HCT116 (cell line): ENCODE results near the gene IFITM2. TPM values are rescaled to one million over a fixed set of nuclear protein-coding genes. Genes with fewer than 3 reads are reported as not detected.

Source experiments
- ATAC-seq: fragments of 200-7000 bp; cut with Tn5 transposase; 2 replicates; pipeline ENCODE4 v1.9.1; 2020; ENCODE audit warnings: mild to moderate bottlenecking, moderate library complexity
- BruUV-seq: library from RNA; stranded (reverse); fragments of 400-500 nt; replicated peaks from 2 replicates; lab custom pipeline; 2021; lab: Mats Ljungman, UMichigan
- CTCF ChIA-PET: fragments of 300-600 bp; sonication (Branson Sonifier 250); formaldehyde crosslinking; loops from one replicate; lab custom pipeline; 2021; ENCODE audit warnings: antibody characterized with exemption; lab: Charles Lee
- POLR2A ChIA-PET: fragments of 300-600, 350-600 bp; sonication (Branson Sonifier 250); formaldehyde crosslinking; loops from one replicate; lab custom pipeline; 2021; ENCODE audit warnings: antibody characterized with exemption; lab: Charles Lee
- RAD21 ChIA-PET, 2 experiments: fragments of 300-600 bp; sonication (Branson Sonifier 250); formaldehyde crosslinking; loops; one replicate each; lab custom pipeline; 2023; ENCODE audit warnings: low total read pairs in 2 of 2; ENCODE audit not compliant: uncharacterized antibody in 2 of 2, unreplicated experiment in 2 of 2, low non-redundant PET in 1 of 2; lab: Charles Lee
- DNase-seq: peaks from one replicate; pipeline ENCODE4 v3.0.0-alpha.2; 2010; ENCODE audit warnings: low read depth, low spot score
- H2AFZ ChIP-seq: fragments of 200-600 bp; shearing (Covaris generic), sonication (generic); 2 replicates; pipeline ENCODE4 v1.6.1; 2017; ENCODE audit warnings: low read depth, mixed run types, mixed read lengths, antibody characterized with exemption, low read length; ENCODE audit not compliant: poor library complexity, severe bottlenecking
- H3K27ac ChIP-seq: 2 replicates; pipeline ENCODE4 v1.5.1; 2012; ENCODE audit warnings: low read depth, low read length
- H3K27me3 ChIP-seq: fragments of 200-600 bp; sonication (generic); 2 replicates; pipeline ENCODE4 v1.6.1; 2016; ENCODE audit warnings: mixed run types, low read length, mixed read lengths; ENCODE audit not compliant: insufficient read depth
- H3K36me3 ChIP-seq, 2 experiments: fragments of 200-500 bp in 1 of 2; fragments of 200-600 bp in 1 of 2; sonication (Bioruptor generic) in 1 of 2; sonication (generic) in 1 of 2; 2 replicates each; pipeline versions ENCODE4 v1.5.1 to v1.6.1; 2014 to 2016; ENCODE audit warnings: low read length in 2 of 2, inconsistent platforms in 1 of 2, mixed read lengths in 1 of 2, mixed run types in 1 of 2; ENCODE audit not compliant: insufficient read depth in 2 of 2, control insufficient read depth in 1 of 2
- H3K4me1 ChIP-seq, 2 experiments: fragments of 200-600 bp in 1 of 2; sonication (generic) in 1 of 2; 2 replicates each; pipeline versions ENCODE4 v1.5.1 to v1.6.1; 2012 to 2017; ENCODE audit warnings: low read length in 2 of 2, inconsistent platforms in 1 of 2, mild to moderate bottlenecking in 1 of 2, mixed read lengths in 1 of 2, mixed run types in 1 of 2, moderate library complexity in 1 of 2; ENCODE audit not compliant: insufficient read depth in 2 of 2, control insufficient read depth in 1 of 2
- H3K4me2 ChIP-seq: fragments of 200-600 bp; sonication (generic); 2 replicates; pipeline ENCODE4 v1.6.1; 2017; ENCODE audit warnings: mixed run types, low read length, mixed read lengths
- H3K4me3 ChIP-seq, 2 experiments: fragments of 200-600 bp in 1 of 2; sonication (generic) in 1 of 2; replicated peaks in 1 of 2; 2 replicates each; pipeline ENCODE4 v1.5.1; 2011 to 2016; ENCODE audit warnings: low read length in 2 of 2, control low read depth in 1 of 2, low read depth in 1 of 2, mild to moderate bottlenecking in 1 of 2, mixed read lengths in 1 of 2, mixed run types in 1 of 2
- H3K79me2 ChIP-seq: fragments of 200-600 bp; sonication (generic); 2 replicates; pipeline ENCODE4 v1.6.1; 2017; ENCODE audit warnings: mild to moderate bottlenecking, mixed run types, low read length, moderate library complexity, mixed read lengths; ENCODE audit not compliant: insufficient read depth
- H3K9ac ChIP-seq: fragments of 200-600 bp; sonication (generic); 2 replicates; pipeline ENCODE4 v1.6.1; 2016; ENCODE audit warnings: low read length, mixed read lengths
- H3K9me2 ChIP-seq: fragments of 200-600 bp; sonication (generic), shearing (Covaris generic); 2 replicates; pipeline ENCODE4 v1.6.1; 2017; ENCODE audit warnings: mixed run types, mild to moderate bottlenecking, moderate library complexity; ENCODE audit not compliant: insufficient read depth
- H3K9me3 ChIP-seq, 2 experiments: fragments of 200-500 bp in 1 of 2; fragments of 200-600 bp in 1 of 2; sonication (Bioruptor generic) in 1 of 2; sonication (generic) in 1 of 2; 2 replicates each; pipeline ENCODE4 v1.6.1; 2014 to 2017; ENCODE audit warnings: low read length in 2 of 2, mixed read lengths in 2 of 2, inconsistent platforms in 1 of 2, low read depth in 1 of 2, mild to moderate bottlenecking in 1 of 2, mixed run types in 1 of 2, moderate library complexity in 1 of 2; ENCODE audit not compliant: control insufficient read depth in 1 of 2, insufficient read depth in 1 of 2
- H4K20me1 ChIP-seq: fragments of 200-600 bp; sonication (generic), shearing (Covaris generic); 2 replicates; pipeline ENCODE4 v1.6.1; 2017; ENCODE audit warnings: mixed run types, mild to moderate bottlenecking, moderate library complexity; ENCODE audit not compliant: insufficient read depth
- CEBPB ChIP-seq: IDR thresholded peaks from 2 replicates; pipeline ENCODE4 v1.6.1; 2012; ENCODE audit warnings: low read depth
- EGR1 ChIP-seq: IDR thresholded peaks from 2 replicates; pipeline ENCODE4 v1.6.1; 2012; ENCODE audit warnings: low read depth
- EZH2 ChIP-seq: fragments of 200-600 bp; sonication (generic); IDR thresholded peaks from 2 replicates; pipeline ENCODE4 v1.6.1; 2017; ENCODE audit warnings: antibody characterized with exemption, mixed run types
- FOSL1 ChIP-seq: IDR thresholded peaks from 2 replicates; pipeline ENCODE4 v1.6.1; 2012; ENCODE audit warnings: low read depth
- JUND ChIP-seq: IDR thresholded peaks from 2 replicates; pipeline ENCODE4 v1.6.1; 2012
- RAD21 ChIP-seq: IDR thresholded peaks from 2 replicates; pipeline ENCODE4 v1.6.1; 2012; ENCODE audit warnings: low read depth, mild to moderate bottlenecking
- SP1 ChIP-seq: IDR thresholded peaks from 2 replicates; pipeline ENCODE4 v1.6.1; 2012; ENCODE audit warnings: low read depth
- SRF ChIP-seq: IDR thresholded peaks from 2 replicates; pipeline ENCODE4 v1.6.1; 2012; ENCODE audit warnings: low read depth
- YY1 ChIP-seq: IDR thresholded peaks from 2 replicates; pipeline ENCODE4 v1.6.1; 2011; ENCODE audit warnings: low read length, low read depth, moderate library complexity, mild to moderate bottlenecking; ENCODE audit not compliant: insufficient replicate concordance; ENCODE audit errors: extremely low read depth
- intact Hi-C: fragments of 100-400 bp; cut with micrococcal nuclease; formaldehyde crosslinking; loops from 2 replicates; pipeline ENCODE4 v1.10.0; 2022
- total RNA-seq: library from RNA; stranded (reverse); gene quantifications from one replicate; pipeline ENCODE4 v1.2.1, GENCODE V29; 2021; ENCODE audit not compliant: unreplicated experiment
- TF ChIP-seq, protein P1 (sequence below): IDR thresholded peaks from 2 replicates; pipeline ENCODE4 v1.6.1; 2012
- TF ChIP-seq, protein P2 (sequence below): IDR thresholded peaks from 2 replicates; pipeline ENCODE4 v1.6.1; 2012

IFITM2 gene
- total RNA-seq, 1 experiment from 2014 or later: 106 TPM

DNA sequence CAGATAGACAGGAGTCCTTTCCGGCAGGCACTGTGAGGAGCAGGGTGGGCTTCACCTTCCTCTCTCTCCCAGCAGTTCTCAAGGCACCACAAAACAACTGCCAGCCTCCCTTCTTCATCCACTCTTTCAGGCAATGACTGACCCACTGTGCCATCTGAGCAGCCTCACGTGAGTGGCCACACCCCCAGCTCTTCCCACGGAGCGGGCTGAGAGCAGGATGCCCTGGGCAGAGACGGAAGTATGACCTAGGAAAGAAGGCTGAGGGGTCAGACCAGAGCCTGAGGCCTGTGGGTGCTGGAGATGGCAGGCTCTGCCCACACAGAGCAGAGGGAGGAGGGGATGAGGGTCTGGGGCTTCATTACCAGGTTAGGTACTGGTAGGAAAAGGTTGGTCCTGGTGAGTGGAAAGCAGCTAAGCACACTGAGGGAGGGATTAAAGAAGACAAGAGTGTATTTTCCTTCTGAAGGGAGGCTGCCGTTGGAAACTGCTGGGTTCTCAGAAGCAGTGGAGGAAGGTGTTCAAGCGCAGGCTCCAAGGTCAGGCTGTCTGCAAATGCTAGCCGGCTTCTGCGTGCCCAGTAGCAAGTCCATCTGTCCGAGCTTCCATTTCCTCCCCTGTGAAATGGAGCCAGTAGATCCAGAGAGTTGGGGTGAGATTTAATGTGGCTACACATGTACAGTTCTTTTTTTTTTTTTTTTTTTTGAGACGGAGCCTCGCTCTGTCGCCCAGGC, 24.8 kb upstream of the IFITM2 start:
- no peaks in the 10 kb centered on the region for H3K9me2 ChIP-seq
- H3K4me3 ChIP-seq: no peak overlapping the region
- H3K36me3 ChIP-seq: no peaks in the 10 kb centered on the region
- TF ChIP-seq CEBPB: no peak
- TF ChIP-seq, protein P1, sequence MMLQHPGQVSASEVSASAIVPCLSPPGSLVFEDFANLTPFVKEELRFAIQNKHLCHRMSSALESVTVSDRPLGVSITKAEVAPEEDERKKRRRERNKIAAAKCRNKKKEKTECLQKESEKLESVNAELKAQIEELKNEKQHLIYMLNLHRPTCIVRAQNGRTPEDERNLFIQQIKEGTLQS: no peak
- TF ChIP-seq SP1: no peak
- no TSS peak for BruUV-seq
- H3K4me2 ChIP-seq: no peak overlapping the region
- H3K4me1 ChIP-seq: peaks cover 7 to 13% of the 10 kb centered on the region in 2 experiments
- ChIA-PET POLR2A (no interaction called here), CTCF (interaction anchor here (0.7 to 0.8 kb wide), 2 partner anchors 32 to 35 kb away, joined by 3 read pairs; no protein-coding TSS in a partner anchor), RAD21 (no interaction called here)
- DNase-seq (no peak), ATAC-seq (no peak)
- no peaks in the 10 kb centered on the region for H3K27me3 ChIP-seq
- H3K9ac ChIP-seq: no peak overlapping the region
- no peaks in the 10 kb centered on the region for H4K20me1 ChIP-seq
- intact Hi-C loops: no loop called here
- H3K27ac ChIP-seq: no peak overlapping the region
- H3K79me2 ChIP-seq: no peaks in the 10 kb centered on the region
- no peaks in the 10 kb centered on the region for H3K9me3 ChIP-seq
- H2AFZ ChIP-seq: no peak overlapping the region

DNA sequence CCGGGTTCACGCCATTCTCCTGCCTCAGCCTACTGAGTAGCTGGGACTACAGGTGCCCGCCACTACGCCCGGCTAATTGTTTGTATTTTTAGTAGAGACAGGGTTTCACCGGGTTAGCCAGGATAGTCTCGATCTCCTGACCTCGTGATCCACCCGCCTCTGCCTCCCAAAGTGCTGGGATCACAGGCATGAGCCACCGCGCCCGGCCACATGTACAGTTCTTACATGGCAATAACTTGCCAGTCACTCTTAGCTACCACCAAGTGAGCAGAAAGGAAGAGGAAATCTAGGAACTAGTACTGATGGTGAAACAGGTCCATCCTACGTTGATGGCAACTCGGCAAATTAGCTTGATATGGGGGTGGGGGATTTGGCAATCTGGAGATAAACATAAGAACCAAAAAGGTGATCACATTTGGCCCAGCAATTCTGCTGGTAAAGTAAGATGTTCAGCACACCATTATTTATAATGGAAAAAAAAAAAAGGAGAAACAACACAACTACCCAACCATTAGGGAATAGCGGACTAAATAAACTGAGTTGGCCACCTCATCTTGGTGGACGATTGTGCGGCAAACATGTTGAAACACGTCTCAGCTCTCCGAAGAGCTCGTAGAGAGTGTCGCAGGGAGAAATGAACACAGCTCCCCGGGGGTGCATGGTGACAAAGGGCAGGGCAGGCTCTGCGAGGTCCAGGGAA, 24.1 kb upstream of the IFITM2 start:
- ATAC-seq: no peak
- H2AFZ ChIP-seq: no peak overlapping the region
- H4K20me1 ChIP-seq: no peaks in the 10 kb centered on the region
- CTCF ChIA-PET: interaction anchor here (0.7 to 0.8 kb wide), 2 partner anchors 33 to 34 kb away, joined by 3 read pairs; no protein-coding TSS in a partner anchor
- intact Hi-C loops: no loop called here
- BruUV-seq: no TSS peak
- H3K9me2 ChIP-seq: no peaks in the 10 kb centered on the region
- POLR2A ChIA-PET: no interaction called here
- no peaks in the 10 kb centered on the region for H3K9me3 ChIP-seq
- no peak overlapping the region for H3K4me2 ChIP-seq
- no peaks in the 10 kb centered on the region for H3K36me3 ChIP-seq
- DNase-seq: no peak
- peaks cover 3% of the 10 kb centered on the region; the same call in 1 of the 2 replicates for H3K79me2 ChIP-seq
- H3K9ac ChIP-seq: no peak overlapping the region
- RAD21 ChIA-PET: no interaction called here
- TF ChIP-seq SRF (no peak), EZH2 (no peak), YY1 (no peak), FOSL1 (no peak), EGR1 (no peak), RAD21 (no peak), CEBPB (no peak), JUND (no peak), SP1 (no peak)
- TF ChIP-seq, protein P2, sequence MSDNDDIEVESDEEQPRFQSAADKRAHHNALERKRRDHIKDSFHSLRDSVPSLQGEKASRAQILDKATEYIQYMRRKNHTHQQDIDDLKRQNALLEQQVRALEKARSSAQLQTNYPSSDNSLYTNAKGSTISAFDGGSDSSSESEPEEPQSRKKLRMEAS: no peak
- no peak overlapping the region for H3K4me3 ChIP-seq
- no peaks in the 10 kb centered on the region for H3K27me3 ChIP-seq
- H3K4me1 ChIP-seq: peaks cover 10 to 20% of the 10 kb centered on the region in 2 experiments
- no peak overlapping the region; the same call in 1 of the 2 replicates for H3K27ac ChIP-seq
